ENCODE results near the gene RSPO4. TPM values are rescaled to one million over a fixed set of nuclear protein-coding genes. Genes with fewer than 3 reads are reported as not detected.

RSPO4 gene
- total RNA-seq, 1 experiment from 2014 or later = 0.24 TPM

GRCh38 chr20:922781-923180 lies 79.3 kb downstream of the RSPO4 start:
- no peak for DNase-seq (ENCODE audit: low read depth, low spot score)
- in situ Hi-C loops (cut with HindIII; ENCODE audit: low pct_unique_long_range_greater_than_20kb, low sequenced_read_pairs) = no loop called here

GRCh38 chr20:921068-921467 lies 81.0 kb downstream of the RSPO4 start:
- in situ Hi-C loops (cut with HindIII; ENCODE audit: low pct_unique_long_range_greater_than_20kb, low sequenced_read_pairs) = no loop called here
- DNase-seq (ENCODE audit: low read depth, low spot score) = no peak

GRCh38 chr20:920311-920710 lies 81.8 kb downstream of the RSPO4 start:
- no peak for DNase-seq (ENCODE audit: low read depth, low spot score)
- in situ Hi-C loops (cut with HindIII; ENCODE audit: low pct_unique_long_range_greater_than_20kb, low sequenced_read_pairs) = no loop called here

- no peak for DNase-seq (ENCODE audit: low read depth, low spot score)
- in situ Hi-C loops (cut with HindIII; ENCODE audit: low pct_unique_long_range_greater_than_20kb, low sequenced_read_pairs) = no loop called here
These were observed 82.6 kb downstream of the RSPO4 start for GRCh38 chr20:919491-919916.

GRCh38 chr20:917416-917815 lies 84.7 kb downstream of the RSPO4 start:
- no peak for DNase-seq (ENCODE audit: low read depth, low spot score)
- in situ Hi-C loops (cut with HindIII; ENCODE audit: low pct_unique_long_range_greater_than_20kb, low sequenced_read_pairs) = no loop called here

GRCh38 chr20:916825-917224 lies 85.3 kb downstream of the RSPO4 start:
- in situ Hi-C loops (cut with HindIII; ENCODE audit: low pct_unique_long_range_greater_than_20kb, low sequenced_read_pairs) = no loop called here
- DNase-seq (ENCODE audit: low read depth, low spot score) = no peak

GRCh38 chr20:916125-916799 lies 85.8 kb downstream of the RSPO4 start, which contains the start of gene ANGPT4:
TSS of gene ANGPT4 (minus strand) at chr20:916334. CDS start at chr20:916214, 120 bp downstream.
- in situ Hi-C loops (cut with HindIII; ENCODE audit: low pct_unique_long_range_greater_than_20kb, low sequenced_read_pairs) = no loop called here

GRCh38 chr20:914727-915498 lies 87.2 kb downstream of the RSPO4 start:
- in situ Hi-C loops (cut with HindIII; ENCODE audit: low pct_unique_long_range_greater_than_20kb, low sequenced_read_pairs) = no loop called here
- peak; percentile 43 for DNase-seq (ENCODE audit: low read depth, low spot score)

More at GRCh38 chr20:916125-916799, 85.8 kb downstream of the RSPO4 start, which contains the start of gene ANGPT4:
- DNase-seq (ENCODE audit: low read depth, low spot score) = no peak

- in situ Hi-C loops (cut with HindIII; ENCODE audit: low pct_unique_long_range_greater_than_20kb, low sequenced_read_pairs) = no loop called here
These were observed 88.7 kb downstream of the RSPO4 start for GRCh38 chr20:913306-913849.

GRCh38 chr20:911882-912600 lies 90.1 kb downstream of the RSPO4 start:
- in situ Hi-C loops (cut with HindIII; ENCODE audit: low pct_unique_long_range_greater_than_20kb, low sequenced_read_pairs) = no loop called here
- DNase-seq (ENCODE audit: low read depth, low spot score) = no peak

More at GRCh38 chr20:913306-913849, 88.7 kb downstream of the RSPO4 start:
- no peak for DNase-seq (ENCODE audit: low read depth, low spot score)

GRCh38 chr20:910870-911770 lies 91.0 kb downstream of the RSPO4 start:
- in situ Hi-C loops (cut with HindIII; ENCODE audit: low pct_unique_long_range_greater_than_20kb, low sequenced_read_pairs) = no loop called here
- DNase-seq (ENCODE audit: low read depth, low spot score) = no peak

GRCh38 chr20:910132-910869 lies 91.8 kb downstream of the RSPO4 start:
- in situ Hi-C loops (cut with HindIII; ENCODE audit: low pct_unique_long_range_greater_than_20kb, low sequenced_read_pairs) = no loop called here
- no peak for DNase-seq (ENCODE audit: low read depth, low spot score)

- no peak for DNase-seq (ENCODE audit: low read depth, low spot score)
- in situ Hi-C loops (cut with HindIII; ENCODE audit: low pct_unique_long_range_greater_than_20kb, low sequenced_read_pairs) = no loop called here
These were observed 92.5 kb downstream of the RSPO4 start for GRCh38 chr20:909641-910040.
